IMR-90 (cell line): Measurements from ENCODE around the gene PSPC1.

ENCODE experiments used
- BHLHE40 ChIP-seq: fragments of 150-350 bp; IDR thresholded peaks from 2 replicates; pipeline ENCODE4 v1.6.1; 2016; ENCODE audit warnings: mild to moderate bottlenecking, low read depth, low read length
- FOS ChIP-seq: fragments of 150-350 bp; IDR thresholded peaks from 2 replicates; pipeline ENCODE4 v1.6.1; 2016; ENCODE audit warnings: low read depth, low read length
- MAFK ChIP-seq: IDR thresholded peaks from 2 replicates; pipeline ENCODE4 v1.6.1; 2012; ENCODE audit warnings: low read depth, low read length, improper control_type of control experiment
- MAZ ChIP-seq: IDR thresholded peaks from 2 replicates; pipeline ENCODE4 v1.6.1; 2012; ENCODE audit warnings: low read depth, mild to moderate bottlenecking, low read length, improper control_type of control experiment, moderate library complexity, borderline replicate concordance
- MXI1 ChIP-seq: IDR thresholded peaks from 2 replicates; pipeline ENCODE4 v1.6.1; 2012; ENCODE audit warnings: low read depth, mild to moderate bottlenecking, low read length, moderate library complexity, borderline replicate concordance
- NFE2L2 ChIP-seq: fragments of 150-350 bp; IDR thresholded peaks from 2 replicates; pipeline ENCODE4 v1.6.1; 2016; ENCODE audit warnings: low read depth, mild to moderate bottlenecking, low read length
- POLR2A ChIP-seq: IDR thresholded peaks from 2 replicates; pipeline ENCODE4 v1.6.1; 2012; ENCODE audit warnings: mild to moderate bottlenecking, low read depth, low read length
- RAD21 ChIP-seq: IDR thresholded peaks from 2 replicates; pipeline ENCODE4 v1.6.1; 2012; ENCODE audit warnings: low read length, improper control_type of control experiment
- RCOR1 ChIP-seq: IDR thresholded peaks from 2 replicates; pipeline ENCODE4 v1.6.1; 2012; ENCODE audit warnings: mild to moderate bottlenecking, low read length, improper control_type of control experiment; ENCODE audit not compliant: insufficient replicate concordance
- RFX5 ChIP-seq: IDR thresholded peaks from 2 replicates; pipeline ENCODE4 v1.8.0; 2012; ENCODE audit warnings: low read depth, mild to moderate bottlenecking, low read length, moderate library complexity
- SMC3 ChIP-seq: fragments of 150-350 bp; IDR thresholded peaks from 2 replicates; pipeline ENCODE4 v1.6.1; 2016; ENCODE audit warnings: low read depth, mild to moderate bottlenecking, antibody characterized with exemption, low read length, moderate library complexity
- USF2 ChIP-seq: fragments of 150-350 bp; IDR thresholded peaks from 2 replicates; pipeline ENCODE4 v1.6.1; 2017; ENCODE audit warnings: mild to moderate bottlenecking, antibody characterized with exemption, low read length, low read depth
- TF ChIP-seq, protein P1 (sequence below): conservative IDR thresholded peaks from 2 replicates; pipeline ENCODE4 v1.5.1; 2012; ENCODE audit warnings: mild to moderate bottlenecking, low read depth, low read length, improper control_type of control experiment
- TF ChIP-seq, protein P2 (sequence below): fragments of 150-350 bp; IDR thresholded peaks from 2 replicates; pipeline ENCODE4 v1.6.1; 2016; ENCODE audit warnings: low read depth, mild to moderate bottlenecking, low read length, moderate library complexity, borderline replicate concordance

DNA sequence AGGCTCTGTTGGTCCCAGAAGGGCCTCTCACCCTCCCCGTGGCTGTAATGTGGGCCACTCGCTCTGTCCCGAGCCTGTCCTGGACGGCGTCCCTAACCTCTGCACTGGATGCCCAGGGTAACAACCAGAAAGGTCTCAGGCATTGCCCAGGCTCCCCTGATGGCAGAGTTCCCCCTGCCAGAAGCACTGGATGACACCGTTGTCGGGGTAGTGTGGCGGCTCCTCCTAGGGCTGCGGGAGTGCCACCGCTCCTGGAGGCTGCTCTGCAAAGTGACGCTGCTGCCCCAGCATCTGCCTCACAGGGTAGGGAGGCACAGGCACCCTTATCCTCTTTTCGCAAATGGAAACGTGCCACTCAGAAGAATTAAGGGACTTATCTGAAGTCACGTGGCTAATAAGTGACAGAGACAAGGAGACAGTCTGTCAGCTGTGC, 117.3 kb downstream of the PSPC1 start:
- TF ChIP-seq, protein P1, sequence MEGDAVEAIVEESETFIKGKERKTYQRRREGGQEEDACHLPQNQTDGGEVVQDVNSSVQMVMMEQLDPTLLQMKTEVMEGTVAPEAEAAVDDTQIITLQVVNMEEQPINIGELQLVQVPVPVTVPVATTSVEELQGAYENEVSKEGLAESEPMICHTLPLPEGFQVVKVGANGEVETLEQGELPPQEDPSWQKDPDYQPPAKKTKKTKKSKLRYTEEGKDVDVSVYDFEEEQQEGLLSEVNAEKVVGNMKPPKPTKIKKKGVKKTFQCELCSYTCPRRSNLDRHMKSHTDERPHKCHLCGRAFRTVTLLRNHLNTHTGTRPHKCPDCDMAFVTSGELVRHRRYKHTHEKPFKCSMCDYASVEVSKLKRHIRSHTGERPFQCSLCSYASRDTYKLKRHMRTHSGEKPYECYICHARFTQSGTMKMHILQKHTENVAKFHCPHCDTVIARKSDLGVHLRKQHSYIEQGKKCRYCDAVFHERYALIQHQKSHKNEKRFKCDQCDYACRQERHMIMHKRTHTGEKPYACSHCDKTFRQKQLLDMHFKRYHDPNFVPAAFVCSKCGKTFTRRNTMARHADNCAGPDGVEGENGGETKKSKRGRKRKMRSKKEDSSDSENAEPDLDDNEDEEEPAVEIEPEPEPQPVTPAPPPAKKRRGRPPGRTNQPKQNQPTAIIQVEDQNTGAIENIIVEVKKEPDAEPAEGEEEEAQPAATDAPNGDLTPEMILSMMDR = no peak
- TF ChIP-seq USF2 (no peak), MAFK (no peak), RAD21 (no peak), POLR2A (no peak), SMC3 (no peak), BHLHE40 (no peak), MXI1 (no peak), FOS (no peak), RFX5 (no peak), MAZ (no peak), RCOR1 (no peak), NFE2L2 (no peak)
- TF ChIP-seq, protein P2, sequence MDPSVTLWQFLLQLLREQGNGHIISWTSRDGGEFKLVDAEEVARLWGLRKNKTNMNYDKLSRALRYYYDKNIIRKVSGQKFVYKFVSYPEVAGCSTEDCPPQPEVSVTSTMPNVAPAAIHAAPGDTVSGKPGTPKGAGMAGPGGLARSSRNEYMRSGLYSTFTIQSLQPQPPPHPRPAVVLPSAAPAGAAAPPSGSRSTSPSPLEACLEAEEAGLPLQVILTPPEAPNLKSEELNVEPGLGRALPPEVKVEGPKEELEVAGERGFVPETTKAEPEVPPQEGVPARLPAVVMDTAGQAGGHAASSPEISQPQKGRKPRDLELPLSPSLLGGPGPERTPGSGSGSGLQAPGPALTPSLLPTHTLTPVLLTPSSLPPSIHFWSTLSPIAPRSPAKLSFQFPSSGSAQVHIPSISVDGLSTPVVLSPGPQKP = no peak
